CD8-positive, alpha-beta memory T cell (primary cell): ENCODE data around the gene TMEM259. TPM values are rescaled to one million over a fixed set of nuclear protein-coding genes. Genes with fewer than 3 reads are reported as not detected.

Experiments used
- CTCF ChIA-PET: fragments of 350-600 bp; sonication (Branson Sonifier 250); formaldehyde crosslinking; loops from one replicate; lab custom pipeline; 2021; ENCODE audit warnings: antibody characterized with exemption; lab: Charles Lee
- POLR2A ChIA-PET: fragments of 350-600 bp; sonication (Branson Sonifier 250); formaldehyde crosslinking; loops from one replicate; lab custom pipeline; 2021; ENCODE audit warnings: antibody characterized with exemption; lab: Charles Lee
- DNase-seq, 5 donors: peaks; one replicate each; pipeline versions ENCODE4 v3.0.0 to v3.0.0-alpha.2; 2020 to 2022; ENCODE audit warnings: mixed read lengths in 1 of 5
- H3K27ac ChIP-seq: one replicate; pipeline ENCODE4 v1.7.0; 2013; ENCODE audit warnings: low read depth, mild to moderate bottlenecking, low read length, moderate library complexity
- H3K27me3 ChIP-seq: 2 replicates; pipeline ENCODE4 v1.7.0; 2013; ENCODE audit warnings: low read length, mild to moderate bottlenecking; ENCODE audit not compliant: insufficient read depth, poor library complexity, severe bottlenecking
- H3K36me3 ChIP-seq: 2 replicates; pipeline ENCODE4 v1.7.0; 2013; ENCODE audit warnings: mild to moderate bottlenecking, low read length, moderate library complexity; ENCODE audit not compliant: insufficient read depth
- H3K4me1 ChIP-seq: 2 replicates; pipeline ENCODE4 v1.7.0; 2013; ENCODE audit warnings: mild to moderate bottlenecking, low read length, moderate library complexity; ENCODE audit not compliant: insufficient read depth
- H3K4me3 ChIP-seq: 2 replicates; pipeline ENCODE4 v1.7.0; 2013; ENCODE audit warnings: mild to moderate bottlenecking, low read length
- H3K9me3 ChIP-seq: 2 replicates; pipeline ENCODE4 v1.7.0; 2013; ENCODE audit warnings: mild to moderate bottlenecking, low read length
- H3K27ac Mint-ChIP-seq, 8 donors: one replicate each; pipeline ENCODE4 v1.8.0; 2020 to 2021; ENCODE audit warnings: mixed read lengths in 8 of 8, mild to moderate bottlenecking in 6 of 8, inconsistent platforms in 3 of 8, moderate library complexity in 3 of 8
- H3K27me3 Mint-ChIP-seq, 2 donors: one replicate each; pipeline ENCODE4 v1.8.0; 2020 to 2021; ENCODE audit warnings: mixed read lengths in 2 of 2, mild to moderate bottlenecking in 1 of 2, moderate library complexity in 1 of 2
- H3K36me3 Mint-ChIP-seq, 3 donors: one replicate each; pipeline ENCODE4 v1.8.0; 2020 to 2021; ENCODE audit warnings: mixed read lengths in 3 of 3, inconsistent platforms in 1 of 3, mild to moderate bottlenecking in 1 of 3
- H3K4me1 Mint-ChIP-seq, 3 donors: one replicate each; pipeline ENCODE4 v1.8.0; 2020 to 2021; ENCODE audit warnings: mixed read lengths in 3 of 3, inconsistent platforms in 1 of 3, mild to moderate bottlenecking in 1 of 3
- H3K4me3 Mint-ChIP-seq, 7 donors: one replicate each; pipeline ENCODE4 v1.8.0; 2020 to 2021; ENCODE audit warnings: mixed read lengths in 7 of 7, mild to moderate bottlenecking in 6 of 7, moderate library complexity in 4 of 7, inconsistent platforms in 2 of 7
- H3K9me3 Mint-ChIP-seq, 5 donors: one replicate each; pipeline ENCODE4 v1.8.0; 2020 to 2022; ENCODE audit warnings: mixed read lengths in 5 of 5, mild to moderate bottlenecking in 3 of 5, moderate library complexity in 2 of 5, inconsistent platforms in 1 of 5
- polyA plus RNA-seq: library from polyadenylated mRNA; unstranded; fragments of 300-500 nt; fragmentation: Illumina TruSeq; gene quantifications from one replicate; pipeline ENCODE4 v1.2.3, GENCODE V29; 2021
- total RNA-seq, 2 experiments: library from RNA; stranded (reverse); gene quantifications; one replicate each; pipeline ENCODE4 v1.2.3, GENCODE V29; 2021

The TMEM259 gene
- total and polyA plus RNA-seq, 3 experiments from 2014 or later: 84.6 to 157 (median 151) TPM

- peaks cover 5% of the 10 kb centered on the region for H3K36me3 ChIP-seq
- CTCF ChIA-PET: interaction anchor here (4.2 kb wide), 1 partner anchor 34 kb away, joined by 15 read pairs; the partner anchor contains the start of gene WDR18
- H3K27me3 ChIP-seq: no peaks in the 10 kb centered on the region
- DNase-seq: no peak
- H3K27ac ChIP-seq: no peak overlapping the region
- H3K4me1 ChIP-seq: peaks cover 60% of the 10 kb centered on the region
- Mint-ChIP-seq H3K36me3 (peaks cover 0 to 34% (median 0%) of the 10 kb centered on the region in 3 donors), H3K9me3 (peaks cover 0 to 3% (median 0%) of the 10 kb centered on the region in 5 donors), H3K27ac (peak overlapping the region in 6 of 8 donors; percentile 61 to 99 (median 80)), H3K4me3 (peak overlapping the region; percentile 76 to 95 (median 89)), H3K27me3 (peaks cover 0 to 6% of the 10 kb centered on the region in 2 donors), H3K4me1 (peaks cover 25 to 64% (median 38%) of the 10 kb centered on the region in 3 donors)
- no peaks in the 10 kb centered on the region for H3K9me3 ChIP-seq
- POLR2A ChIA-PET: no interaction called here
- H3K4me3 ChIP-seq: no peak overlapping the region
Measured at GRCh38 chr19:1018393-1018792, 2.5 kb downstream of the TMEM259 start.

GRCh38 chr19:1017906-1018305 lies 3.0 kb downstream of the TMEM259 start:
- Histone ChIP-seq H3K27me3 (no peaks in the 10 kb centered on the region), H3K4me1 (peaks cover 60% of the 10 kb centered on the region), H3K36me3 (peaks cover 5% of the 10 kb centered on the region), H3K4me3 (no peak overlapping the region), H3K9me3 (no peaks in the 10 kb centered on the region), H3K27ac (peak overlapping the region; percentile 38)
- ChIA-PET POLR2A (interaction anchor here (0.7 kb wide), 1 partner anchor 10 kb away, joined by 3 read pairs; no protein-coding TSS in a partner anchor), CTCF (no interaction called here)
- Mint-ChIP-seq H3K4me1 (peaks cover 25 to 64% (median 38%) of the 10 kb centered on the region in 3 donors), H3K27ac (peak overlapping the region in 3 of 8 donors; percentile 4 to 99 (median 32)), H3K27me3 (peaks cover 0 to 6% of the 10 kb centered on the region in 2 donors), H3K4me3 (peak overlapping the region in 4 of 7 donors; percentile 60 to 95 (median 82)), H3K9me3 (peaks cover 0 to 3% (median 0%) of the 10 kb centered on the region in 5 donors), H3K36me3 (peaks cover 0 to 39% (median 0%) of the 10 kb centered on the region in 3 donors)
- no peak for DNase-seq

GRCh38 chr19:1017115-1017905 lies 3.6 kb downstream of the TMEM259 start:
- H3K4me3 ChIP-seq: no peak overlapping the region

GRCh38 chr19:1016647-1017114 lies 4.2 kb downstream of the TMEM259 start:
- peaks cover 50% of the 10 kb centered on the region for H3K4me1 ChIP-seq
- H3K36me3 ChIP-seq: peaks cover 5% of the 10 kb centered on the region
- H3K9me3 ChIP-seq: no peaks in the 10 kb centered on the region
- Mint-ChIP-seq H3K4me1 (peaks cover 24 to 58% (median 36%) of the 10 kb centered on the region in 3 donors), H3K9me3 (peaks cover 0 to 3% (median 0%) of the 10 kb centered on the region in 5 donors), H3K27me3 (peaks cover 0 to 6% of the 10 kb centered on the region in 2 donors), H3K4me3 (peak overlapping the region in 6 of 7 donors; percentile 44 to 82 (median 62)), H3K27ac (peak overlapping the region in 7 of 8 donors; percentile 29 to 87 (median 61)), H3K36me3 (peaks cover 0 to 42% (median 0%) of the 10 kb centered on the region in 3 donors)
- H3K27ac ChIP-seq: no peak overlapping the region
- H3K4me3 ChIP-seq: no peak overlapping the region
- CTCF ChIA-PET: interaction anchor here (0.8 kb wide), 1 partner anchor 48 kb away, joined by 3 read pairs; no protein-coding TSS in a partner anchor
- POLR2A ChIA-PET: interaction anchor here (0.8 to 1.5 kb wide), 2 partner anchors 13 to 107 kb away, joined by 3 to 5 read pairs; no protein-coding TSS in a partner anchor
- no peaks in the 10 kb centered on the region for H3K27me3 ChIP-seq
- DNase-seq: no peak

More at GRCh38 chr19:1017115-1017905, 3.6 kb downstream of the TMEM259 start:
- Mint-ChIP-seq H3K27me3 (peaks cover 0 to 6% of the 10 kb centered on the region in 2 donors), H3K9me3 (peaks cover 0 to 3% (median 0%) of the 10 kb centered on the region in 5 donors), H3K4me1 (peaks cover 25 to 60% (median 38%) of the 10 kb centered on the region in 3 donors), H3K36me3 (peaks cover 0 to 40% (median 0%) of the 10 kb centered on the region in 3 donors), H3K4me3 (peak overlapping the region in 6 of 7 donors; percentile 44 to 82 (median 62)), H3K27ac (peak overlapping the region in 6 of 8 donors; percentile 60 to 87 (median 74))
- Histone ChIP-seq H3K9me3 (no peaks in the 10 kb centered on the region), H3K36me3 (peaks cover 5% of the 10 kb centered on the region), H3K27me3 (no peaks in the 10 kb centered on the region), H3K4me1 (peaks cover 57% of the 10 kb centered on the region), H3K27ac (peak overlapping the region; percentile 38)
- POLR2A ChIA-PET: interaction anchor here (0.7 to 1.5 kb wide), 3 partner anchors 10 to 108 kb away, joined by 3 to 5 read pairs (median 3); no protein-coding TSS in a partner anchor
- no peak for DNase-seq
- CTCF ChIA-PET: interaction anchor here (0.8 kb wide), 1 partner anchor 48 kb away, joined by 3 read pairs; no protein-coding TSS in a partner anchor

- peaks cover 0 to under 1% of the 10 kb centered on the region in 2 donors for H3K27me3 Mint-ChIP-seq
- peak overlapping the region in 3 of 7 donors; percentile 44 to 81 (median 50) for H3K4me3 Mint-ChIP-seq
- ChIA-PET POLR2A (interaction anchor here (1.5 kb wide), 1 partner anchor 14 kb away, joined by 5 read pairs; no protein-coding TSS in a partner anchor), CTCF (interaction anchor here (0.5 to 1.4 kb wide), 4 partner anchors 9 to 245 kb away, joined by 3 read pairs; no protein-coding TSS in a partner anchor)
- Histone ChIP-seq H3K27me3 (no peaks in the 10 kb centered on the region), H3K27ac (no peak overlapping the region), H3K4me3 (no peak overlapping the region), H3K9me3 (no peaks in the 10 kb centered on the region), H3K4me1 (peaks cover 46% of the 10 kb centered on the region), H3K36me3 (peaks cover 5% of the 10 kb centered on the region)
- H3K27ac Mint-ChIP-seq: peak overlapping the region in 4 of 8 donors; percentile 17 to 87 (median 60)
- H3K9me3 Mint-ChIP-seq: peaks cover 0 to under 1% (median 0%) of the 10 kb centered on the region in 5 donors
- H3K4me1 Mint-ChIP-seq: peaks cover 18 to 52% (median 30%) of the 10 kb centered on the region in 3 donors
- DNase-seq: no peak
- H3K36me3 Mint-ChIP-seq: peaks cover 0 to 38% (median 0%) of the 10 kb centered on the region in 3 donors
Measured at GRCh38 chr19:1015782-1016646, 4.9 kb downstream of the TMEM259 start.

- no peak for DNase-seq
- no peaks in the 10 kb centered on the region for H3K27me3 ChIP-seq
- POLR2A ChIA-PET: interaction anchor here (1.0 to 1.2 kb wide), 2 partner anchors 19 to 31 kb away, joined by 3 read pairs; partner anchors contain the start of gene WDR18
- Mint-ChIP-seq H3K4me3 (no peak overlapping the region), H3K27ac (peak overlapping the region in 4 of 8 donors; percentile 17 to 54 (median 42)), H3K36me3 (peaks cover 0 to 39% (median 0%) of the 10 kb centered on the region in 3 donors), H3K9me3 (no peaks in the 10 kb centered on the region), H3K4me1 (peaks cover 18 to 51% (median 30%) of the 10 kb centered on the region in 3 donors), H3K27me3 (no peaks in the 10 kb centered on the region)
- H3K27ac ChIP-seq: no peak overlapping the region
- H3K36me3 ChIP-seq: peaks cover 5% of the 10 kb centered on the region
- peaks cover 46% of the 10 kb centered on the region for H3K4me1 ChIP-seq
- CTCF ChIA-PET: interaction anchor here (0.7 to 1.4 kb wide), 2 partner anchors 8 to 14 kb away, joined by 3 read pairs; no protein-coding TSS in a partner anchor
- no peak overlapping the region for H3K4me3 ChIP-seq
- no peaks in the 10 kb centered on the region for H3K9me3 ChIP-seq
Measured at GRCh38 chr19:1015061-1015781, 5.7 kb downstream of the TMEM259 start.
